IPS DF 6.9 (cell line): ENCODE measurements around the gene FAM184B.
"Not testable (repeated sequence)": the region's sequence is repeated elsewhere in the genome, so short reads cannot be mapped to it uniquely, and the experiment has no call there.

Experiments
- DNase-seq: peaks from one replicate; pipeline ENCODE4 v3.0.0-alpha.2; 2013; ENCODE audit warnings: low read depth, low spot score
- H3K27ac ChIP-seq: one replicate; pipeline ENCODE4 v1.5.1; 2013; ENCODE audit warnings: low read length, control low read depth
- H3K27me3 ChIP-seq: 2 replicates; pipeline ENCODE4 v1.6.1; 2013; ENCODE audit warnings: mild to moderate bottlenecking, low read length; ENCODE audit not compliant: control insufficient read depth, insufficient read depth
- H3K36me3 ChIP-seq: 2 replicates; pipeline ENCODE4 v1.6.1; 2013; ENCODE audit warnings: low read length; ENCODE audit not compliant: control insufficient read depth, insufficient read depth
- H3K4me1 ChIP-seq: 2 replicates; pipeline ENCODE4 v1.6.1; 2013; ENCODE audit warnings: low read length; ENCODE audit not compliant: control insufficient read depth, insufficient read depth
- H3K4me3 ChIP-seq: 2 replicates; pipeline ENCODE4 v1.5.1; 2013; ENCODE audit warnings: mild to moderate bottlenecking, low read length
- H3K9me3 ChIP-seq: 2 replicates; pipeline ENCODE4 v1.6.1; 2013; ENCODE audit warnings: low read length, inconsistent platforms; ENCODE audit not compliant: control insufficient read depth, insufficient read depth
- WGBS: extraction: QIAGEN DNeasy Blood & Tissue Kit; methylation state at CpG from one replicate; pipeline ENCODE4 v1.1.7; 2013; ENCODE audit warnings: mixed read lengths, missing lambda C conversion rate; ENCODE audit not compliant: insufficient read length, insufficient coverage; 5-methylcytosine and 5-hydroxymethylcytosine counted together

The FAM184B gene

GRCh38 chr4:17690135-17690534, 91.3 kb downstream of the FAM184B start:
- Histone ChIP-seq H3K27ac (no peak overlapping the region), H3K4me1 (no peaks in the 10 kb centered on the region), H3K27me3 (no peaks in the 10 kb centered on the region), H3K4me3 (no peak overlapping the region), H3K36me3 (no peaks in the 10 kb centered on the region), H3K9me3 (no peaks in the 10 kb centered on the region)
- WGBS: no CpG with 5 or more reads among the region's 5 CpGs
- no peak for DNase-seq

- Histone ChIP-seq H3K27ac (no peak overlapping the region), H3K4me1 (no peaks in the 10 kb centered on the region), H3K4me3 (no peak overlapping the region), H3K9me3 (no peaks in the 10 kb centered on the region), H3K27me3 (no peaks in the 10 kb centered on the region), H3K36me3 (no peaks in the 10 kb centered on the region)
- no CpG with 5 or more reads among the region's 9 CpGs for WGBS
- no peak for DNase-seq
Measured at GRCh38 chr4:17688011-17688441, 93.4 kb downstream of the FAM184B start.

GRCh38 chr4:17687237-17687857, 94.1 kb downstream of the FAM184B start:
- H3K9me3 ChIP-seq: no peaks in the 10 kb centered on the region
- WGBS: no CpG with 5 or more reads among the region's 10 CpGs
- H3K4me3 ChIP-seq: no peak overlapping the region
- H3K27me3 ChIP-seq: no peaks in the 10 kb centered on the region
- no peak overlapping the region for H3K27ac ChIP-seq
- no peaks in the 10 kb centered on the region for H3K4me1 ChIP-seq
- DNase-seq: no peak
- H3K36me3 ChIP-seq: no peaks in the 10 kb centered on the region

GRCh38 chr4:17684648-17685047, 96.8 kb downstream of the FAM184B start:
- H3K36me3 ChIP-seq, H3K4me3 ChIP-seq, H3K4me1 ChIP-seq, H3K27me3 ChIP-seq, H3K9me3 ChIP-seq, DNase-seq, H3K27ac ChIP-seq: not testable (repeated sequence)
- no CpG with 5 or more reads among the region's 4 CpGs for WGBS

GRCh38 chr4:17682222-17682566, 99.2 kb downstream of the FAM184B start:
- H3K9me3 ChIP-seq: no peaks in the 10 kb centered on the region
- WGBS: no CpG with 5 or more reads among the region's 2 CpGs
- no peak for DNase-seq
- H3K4me3 ChIP-seq: no peak overlapping the region
- no peaks in the 10 kb centered on the region for H3K4me1 ChIP-seq
- no peaks in the 10 kb centered on the region for H3K27me3 ChIP-seq
- no peak overlapping the region for H3K27ac ChIP-seq
- no peaks in the 10 kb centered on the region for H3K36me3 ChIP-seq

- Histone ChIP-seq H3K27ac (no peak overlapping the region), H3K36me3 (no peaks in the 10 kb centered on the region), H3K9me3 (no peaks in the 10 kb centered on the region), H3K27me3 (no peaks in the 10 kb centered on the region), H3K4me1 (no peaks in the 10 kb centered on the region), H3K4me3 (no peak overlapping the region)
- no CpG with 5 or more reads among the region's 7 CpGs for WGBS
- no peak for DNase-seq
Measured at GRCh38 chr4:17681281-17682221, 99.9 kb downstream of the FAM184B start.

- H3K4me3 ChIP-seq: no peak overlapping the region
- no peak for DNase-seq
- H3K36me3 ChIP-seq: no peaks in the 10 kb centered on the region
- no peak overlapping the region for H3K27ac ChIP-seq
- H3K27me3 ChIP-seq: no peaks in the 10 kb centered on the region
- no CpG with 5 or more reads among the region's 5 CpGs for WGBS
- H3K4me1 ChIP-seq: no peaks in the 10 kb centered on the region
- H3K9me3 ChIP-seq: no peaks in the 10 kb centered on the region
Measured at GRCh38 chr4:17680559-17681280, 100.7 kb downstream of the FAM184B start.

GRCh38 chr4:17670423-17670822, 111.0 kb downstream of the FAM184B start:
- H3K27me3 ChIP-seq: no peaks in the 10 kb centered on the region
- DNase-seq: no peak
- no peak overlapping the region for H3K27ac ChIP-seq
- H3K9me3 ChIP-seq: no peaks in the 10 kb centered on the region
- H3K36me3 ChIP-seq: no peaks in the 10 kb centered on the region
- no peak overlapping the region for H3K4me3 ChIP-seq
- no peaks in the 10 kb centered on the region for H3K4me1 ChIP-seq

GRCh38 chr4:17667653-17668201, 113.7 kb downstream of the FAM184B start:
- H3K9me3 ChIP-seq: no peaks in the 10 kb centered on the region
- WGBS: no CpG with 5 or more reads among the region's 3 CpGs
- no peak for DNase-seq
- H3K27ac ChIP-seq: no peak overlapping the region
- H3K4me3 ChIP-seq: no peak overlapping the region
- no peaks in the 10 kb centered on the region for H3K4me1 ChIP-seq
- H3K36me3 ChIP-seq: no peaks in the 10 kb centered on the region
- H3K27me3 ChIP-seq: no peaks in the 10 kb centered on the region

GRCh38 chr4:17667253-17667652, 114.2 kb downstream of the FAM184B start:
- Histone ChIP-seq H3K4me3 (no peak overlapping the region), H3K27ac (no peak overlapping the region), H3K27me3 (no peaks in the 10 kb centered on the region), H3K4me1 (no peaks in the 10 kb centered on the region), H3K36me3 (no peaks in the 10 kb centered on the region), H3K9me3 (no peaks in the 10 kb centered on the region)
- no peak for DNase-seq
- WGBS: no CpG with 5 or more reads among the region's 3 CpGs
